ENCODE results near the gene TBC1D22B.

The TBC1D22B gene

DNA sequence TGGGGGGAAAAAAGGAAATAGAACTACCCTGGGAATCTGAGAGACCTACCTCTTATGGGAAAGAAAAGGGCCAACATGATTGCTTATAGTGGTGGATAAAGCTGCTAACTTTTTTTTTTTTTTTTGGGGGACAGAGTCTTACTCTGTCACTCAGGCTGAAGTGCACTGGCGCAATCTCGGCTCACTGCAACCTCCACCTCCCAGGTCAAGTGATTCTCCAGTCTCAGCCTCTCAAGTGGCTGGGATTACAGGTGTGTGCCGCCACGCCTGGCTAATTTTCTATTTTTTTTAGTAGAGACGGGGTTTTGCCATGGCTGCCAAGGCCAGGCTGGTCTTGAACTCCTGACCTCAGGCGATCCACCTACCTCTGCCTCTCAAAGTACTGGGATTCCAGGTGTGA, 39.5 kb upstream of the TBC1D22B start:
- TF ChIP-seq, protein P1, sequence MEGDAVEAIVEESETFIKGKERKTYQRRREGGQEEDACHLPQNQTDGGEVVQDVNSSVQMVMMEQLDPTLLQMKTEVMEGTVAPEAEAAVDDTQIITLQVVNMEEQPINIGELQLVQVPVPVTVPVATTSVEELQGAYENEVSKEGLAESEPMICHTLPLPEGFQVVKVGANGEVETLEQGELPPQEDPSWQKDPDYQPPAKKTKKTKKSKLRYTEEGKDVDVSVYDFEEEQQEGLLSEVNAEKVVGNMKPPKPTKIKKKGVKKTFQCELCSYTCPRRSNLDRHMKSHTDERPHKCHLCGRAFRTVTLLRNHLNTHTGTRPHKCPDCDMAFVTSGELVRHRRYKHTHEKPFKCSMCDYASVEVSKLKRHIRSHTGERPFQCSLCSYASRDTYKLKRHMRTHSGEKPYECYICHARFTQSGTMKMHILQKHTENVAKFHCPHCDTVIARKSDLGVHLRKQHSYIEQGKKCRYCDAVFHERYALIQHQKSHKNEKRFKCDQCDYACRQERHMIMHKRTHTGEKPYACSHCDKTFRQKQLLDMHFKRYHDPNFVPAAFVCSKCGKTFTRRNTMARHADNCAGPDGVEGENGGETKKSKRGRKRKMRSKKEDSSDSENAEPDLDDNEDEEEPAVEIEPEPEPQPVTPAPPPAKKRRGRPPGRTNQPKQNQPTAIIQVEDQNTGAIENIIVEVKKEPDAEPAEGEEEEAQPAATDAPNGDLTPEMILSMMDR (conservative IDR thresholded peaks at IDR 0.05) = no peak
- no peak overlapping the region for H3K27ac ChIP-seq

DNA sequence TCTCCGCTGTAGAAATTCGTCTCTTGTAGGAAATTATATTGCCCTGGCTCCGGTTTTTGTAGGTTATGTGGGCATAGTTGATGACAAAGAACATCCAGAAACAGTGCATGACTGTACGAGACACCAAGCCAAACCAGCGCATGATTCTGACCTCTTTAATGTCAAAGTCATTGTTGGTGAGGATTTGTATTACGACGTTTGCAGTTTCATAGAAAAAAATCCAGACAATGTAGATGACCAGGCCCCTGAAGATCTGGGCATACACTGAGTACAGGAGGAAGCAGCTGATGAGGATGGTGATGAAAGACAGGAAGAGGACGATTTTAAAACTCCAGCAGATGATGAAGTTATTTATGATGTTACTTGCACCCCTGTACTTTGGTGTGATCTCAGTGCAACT, 39.1 kb upstream of the TBC1D22B start:
- H3K27ac ChIP-seq = no peak overlapping the region
- TF ChIP-seq, protein P1 (conservative IDR thresholded peaks at IDR 0.05) = no peak

DNA sequence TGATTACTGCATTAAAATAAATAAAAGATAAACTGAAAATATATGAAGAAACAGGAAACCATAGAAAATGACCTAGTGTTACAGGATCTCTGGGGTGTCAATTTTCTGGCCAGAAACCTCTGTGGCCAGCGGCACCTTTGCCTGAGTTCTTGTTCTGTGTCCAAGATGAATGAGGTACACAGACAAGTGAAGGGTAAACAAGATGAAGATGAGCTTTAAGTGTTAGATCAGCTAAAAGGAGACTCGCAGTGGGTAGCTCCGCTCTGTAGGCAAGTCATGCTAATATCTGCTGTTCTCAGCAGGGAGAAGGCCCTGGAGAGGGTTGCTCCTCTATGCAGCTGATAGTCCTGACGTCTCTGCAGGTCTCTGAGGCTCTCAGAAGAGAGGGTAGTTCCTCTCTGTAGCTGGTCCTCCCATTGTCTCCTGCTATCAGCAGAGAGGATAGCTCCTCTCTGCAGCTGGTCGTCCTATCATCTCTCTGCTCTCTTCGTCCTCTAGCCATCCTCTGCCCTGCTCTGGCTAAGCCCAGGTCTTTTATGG, 35.9 kb upstream of the TBC1D22B start:
- H3K27ac ChIP-seq = peak overlapping the region; percentile 77

DNA sequence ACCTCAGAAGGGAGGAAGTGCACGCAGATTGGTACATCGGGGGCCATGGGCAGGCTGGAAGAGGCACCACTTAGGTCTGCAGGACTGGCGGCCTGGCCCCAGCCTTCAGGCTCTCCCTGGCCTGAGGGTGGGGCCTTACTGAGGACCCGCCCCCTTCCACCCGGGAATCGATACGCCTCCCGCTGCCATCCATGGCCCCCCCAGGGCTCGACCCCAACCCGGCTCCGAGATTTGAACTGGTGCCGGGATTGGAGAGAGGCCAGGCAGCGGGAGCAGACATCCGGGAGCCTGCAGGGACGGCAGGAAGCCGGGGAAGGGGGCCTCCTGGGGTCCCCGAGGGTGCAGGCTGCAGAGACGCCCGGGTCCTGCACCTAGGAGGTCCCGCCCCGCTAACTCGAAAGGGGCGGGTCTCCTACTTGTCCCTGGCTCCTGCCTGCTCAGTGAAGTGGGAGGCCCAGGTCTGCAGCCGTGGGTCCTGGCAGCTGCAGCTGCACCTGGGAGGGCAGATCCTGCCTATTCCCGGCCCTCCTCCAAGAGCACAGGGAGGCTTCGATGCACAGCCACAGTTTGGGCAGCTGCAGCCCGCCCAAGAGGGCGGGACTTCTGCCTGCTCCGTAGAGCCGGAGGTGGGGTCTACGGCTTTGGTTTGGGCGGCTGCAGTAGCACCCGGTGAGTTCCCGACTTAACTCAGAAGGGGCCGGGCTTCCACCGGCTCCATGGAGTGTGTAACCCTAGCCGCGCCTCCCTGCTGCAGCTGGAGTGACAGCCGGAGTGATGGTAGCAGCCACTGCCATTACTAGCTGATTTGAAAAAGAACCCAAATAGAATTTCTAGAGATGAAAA, 35.2 kb upstream of the TBC1D22B start:
- peak overlapping the region; percentile 77 for H3K27ac ChIP-seq
- TF ChIP-seq, protein P1 (conservative IDR thresholded peaks at IDR 0.05) = no peak; the same call in 1 of the 2 replicates

More for the DNA sequence above, 35.9 kb upstream of the TBC1D22B start:
- TF ChIP-seq, protein P1 (conservative IDR thresholded peaks at IDR 0.05) = no peak

DNA sequence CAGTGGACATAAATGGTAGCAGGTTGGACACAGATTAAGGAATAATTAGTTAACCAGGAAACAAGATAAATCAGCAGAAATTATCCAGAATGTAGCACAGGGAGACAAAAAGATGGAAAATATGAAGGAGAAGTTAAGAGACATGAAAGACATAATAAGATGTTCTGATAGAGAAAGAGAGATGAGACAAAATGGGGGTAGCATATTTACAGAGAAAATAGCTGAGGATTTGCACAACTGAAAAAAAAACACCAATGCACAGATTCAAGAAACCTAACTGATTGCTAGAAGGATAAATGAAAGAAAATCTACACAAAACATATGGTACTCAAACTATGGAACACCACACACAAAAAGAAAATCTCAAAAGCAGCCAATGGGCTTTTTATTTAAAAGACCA, 34.6 kb upstream of the TBC1D22B start:
- TF ChIP-seq, protein P1 (conservative IDR thresholded peaks at IDR 0.05) = no peak
- peak overlapping the region; percentile 77 for H3K27ac ChIP-seq

DNA sequence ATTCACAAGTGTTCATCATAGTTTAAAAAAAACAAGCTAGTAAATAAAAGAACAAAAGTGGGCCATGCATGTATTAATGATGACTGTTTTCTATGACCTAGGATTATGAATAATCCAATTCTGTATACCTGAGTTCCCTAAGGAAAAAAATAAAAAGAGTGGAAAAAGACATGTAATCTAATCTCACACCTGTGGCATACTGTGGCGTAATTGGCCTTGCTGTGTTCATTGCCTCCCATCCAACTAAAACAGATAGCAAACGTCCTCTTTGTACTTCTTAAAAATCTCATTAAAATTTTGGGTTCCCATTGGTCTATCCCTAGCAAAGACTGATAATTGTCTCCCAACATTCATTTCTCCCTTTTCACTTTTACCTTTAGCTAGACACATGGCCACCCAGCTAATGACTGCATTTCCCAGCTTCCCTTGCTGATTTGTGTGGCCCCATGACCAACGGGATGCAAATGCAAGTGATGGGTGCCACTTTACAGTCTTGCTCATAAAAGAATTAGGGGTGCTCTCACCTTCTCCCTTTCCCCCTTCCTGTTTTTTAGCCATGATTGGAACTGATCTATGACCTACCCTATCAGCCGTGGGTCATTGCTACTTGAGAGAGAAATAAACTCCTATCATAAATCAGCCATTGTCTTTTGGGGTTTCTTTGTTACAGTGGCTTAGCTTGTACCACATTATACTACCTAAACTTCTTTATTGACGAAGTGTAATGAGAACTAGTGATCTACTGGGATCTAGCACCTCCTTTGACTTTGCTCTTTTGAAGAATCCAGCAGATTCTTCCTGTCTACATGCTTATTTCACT, 32.0 kb upstream of the TBC1D22B start:
- TF ChIP-seq, protein P1 (conservative IDR thresholded peaks at IDR 0.05) = no peak
- H3K27ac ChIP-seq = no peak overlapping the region

DNA sequence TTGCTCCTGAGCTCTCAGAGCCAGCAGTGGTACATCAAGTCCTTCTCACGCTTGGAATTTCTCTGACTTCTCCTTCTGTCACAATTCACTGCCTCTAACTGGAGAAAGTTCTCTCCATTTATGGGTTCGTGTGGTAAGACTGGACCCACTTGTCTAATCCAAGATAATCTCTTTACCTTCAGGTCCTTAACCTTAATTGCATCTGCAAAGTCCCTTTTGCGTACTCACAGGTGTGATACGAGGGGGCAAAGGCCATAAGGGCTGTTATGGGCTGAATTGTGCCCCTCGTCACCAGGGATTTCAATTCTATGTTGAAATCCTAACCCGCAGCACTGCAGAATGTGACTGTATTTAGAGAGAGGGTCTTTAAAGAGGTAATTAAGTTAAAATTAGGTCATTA, 27.5 kb upstream of the TBC1D22B start:
- TF ChIP-seq, protein P1 (conservative IDR thresholded peaks at IDR 0.05) = no peak

More for the DNA sequence above, 27.5 kb upstream of the TBC1D22B start:
- no peak overlapping the region for H3K27ac ChIP-seq
